Thyroid gland (tissue), 4 donors: ENCODE results near the gene CYBA.

ENCODE experiments used
- POLR2A ChIP-seq, 2 donors: fragments of 450-650 bp; IDR thresholded peaks; one replicate each; pipeline ENCODE4 v1.6.1; 2017; ENCODE audit warnings: antibody characterized with exemption in 2 of 2, mild to moderate bottlenecking in 2 of 2, moderate library complexity in 1 of 2
- TF ChIP-seq, protein P1 (sequence below), 6 experiments: fragments of 200-600 bp in 3 of 6; fragments of 450-650 bp in 3 of 6; sonication (generic) in 3 of 6; IDR thresholded peaks; one replicate each; pipeline ENCODE4 v1.5.1; 2016 to 2019; ENCODE audit warnings: antibody characterized with exemption in 6 of 6, mild to moderate bottlenecking in 2 of 6, inconsistent platforms in 1 of 6, moderate library complexity in 1 of 6

DNA sequence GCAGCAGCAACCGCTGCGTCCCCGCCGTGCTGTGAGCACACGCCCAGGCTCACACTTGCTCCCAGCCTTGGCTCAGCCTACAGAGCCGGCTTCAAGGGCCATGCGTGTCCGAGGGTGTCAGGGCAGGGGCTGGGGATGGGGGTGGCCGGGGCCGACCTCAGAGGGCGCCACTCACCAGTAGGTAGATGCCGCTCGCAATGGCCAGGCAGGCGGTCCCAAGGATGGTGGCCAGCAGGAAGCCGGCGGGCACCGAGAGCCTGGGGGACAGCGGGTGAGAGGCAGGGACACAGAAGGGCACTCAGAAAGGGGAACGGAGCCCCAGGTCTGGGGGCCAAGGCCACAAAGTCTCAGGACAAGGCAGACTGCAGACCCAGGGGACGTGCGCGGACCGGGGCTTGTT lies 4.9 kb downstream of the CYBA start:
- TF ChIP-seq, protein P1, sequence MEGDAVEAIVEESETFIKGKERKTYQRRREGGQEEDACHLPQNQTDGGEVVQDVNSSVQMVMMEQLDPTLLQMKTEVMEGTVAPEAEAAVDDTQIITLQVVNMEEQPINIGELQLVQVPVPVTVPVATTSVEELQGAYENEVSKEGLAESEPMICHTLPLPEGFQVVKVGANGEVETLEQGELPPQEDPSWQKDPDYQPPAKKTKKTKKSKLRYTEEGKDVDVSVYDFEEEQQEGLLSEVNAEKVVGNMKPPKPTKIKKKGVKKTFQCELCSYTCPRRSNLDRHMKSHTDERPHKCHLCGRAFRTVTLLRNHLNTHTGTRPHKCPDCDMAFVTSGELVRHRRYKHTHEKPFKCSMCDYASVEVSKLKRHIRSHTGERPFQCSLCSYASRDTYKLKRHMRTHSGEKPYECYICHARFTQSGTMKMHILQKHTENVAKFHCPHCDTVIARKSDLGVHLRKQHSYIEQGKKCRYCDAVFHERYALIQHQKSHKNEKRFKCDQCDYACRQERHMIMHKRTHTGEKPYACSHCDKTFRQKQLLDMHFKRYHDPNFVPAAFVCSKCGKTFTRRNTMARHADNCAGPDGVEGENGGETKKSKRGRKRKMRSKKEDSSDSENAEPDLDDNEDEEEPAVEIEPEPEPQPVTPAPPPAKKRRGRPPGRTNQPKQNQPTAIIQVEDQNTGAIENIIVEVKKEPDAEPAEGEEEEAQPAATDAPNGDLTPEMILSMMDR (IDR thresholded peaks at IDR 0.05), result no peak
- TF ChIP-seq POLR2A (IDR thresholded peaks at IDR 0.05), result no peak
